Measurements from ENCODE around the gene SPTBN1. TPM values are rescaled to one million over a fixed set of nuclear protein-coding genes. Genes with fewer than 3 reads are reported as not detected.

The SPTBN1 gene
- total and polyA plus RNA-seq, 2 of the 13 experiments (the other 11 are each of a cell fraction or from before 2014, with no cell fraction given): 123 to 299 TPM

DNA sequence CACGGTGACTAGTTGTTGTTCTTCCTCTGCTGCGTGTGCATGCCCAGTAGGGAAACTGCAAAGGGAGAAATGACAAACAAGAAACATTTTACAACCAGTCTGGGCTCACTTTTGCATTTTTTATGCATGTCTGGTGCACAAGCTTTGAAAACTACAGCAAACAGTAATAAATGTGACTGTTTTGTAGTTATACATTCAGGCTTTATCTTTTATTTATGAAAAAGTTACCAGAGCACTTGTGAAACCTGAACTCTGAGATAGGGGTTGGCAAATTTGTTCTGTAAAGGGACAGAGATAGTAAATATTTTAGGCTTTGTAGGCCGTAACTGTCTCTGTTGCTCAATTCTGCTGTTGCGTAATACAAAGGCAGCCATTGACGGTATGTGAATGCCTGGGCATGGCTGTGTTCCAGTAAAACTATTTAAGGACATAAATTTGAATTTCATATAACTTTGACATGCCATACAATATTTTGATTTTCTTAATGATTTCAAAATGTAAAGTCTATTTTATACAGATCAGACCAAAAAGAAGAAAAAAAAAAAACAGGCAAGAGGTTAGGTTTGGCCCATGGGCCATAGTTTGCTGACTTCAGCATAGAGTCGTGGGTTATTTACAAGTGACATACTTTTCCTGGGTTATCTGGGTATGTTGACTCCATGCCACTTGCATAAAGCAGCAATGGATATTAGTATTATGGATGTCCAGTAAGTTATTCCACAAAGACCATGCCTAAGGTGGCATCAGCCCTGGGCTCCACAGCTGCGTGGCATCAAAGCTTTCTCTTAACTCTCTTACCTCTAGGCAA lies 213.8 kb downstream of the SPTBN1 start (continued):
- TF ChIP-seq EHMT2 (IDR thresholded peaks at IDR 0.05; ENCODE audit: borderline replicate concordance, low read depth, low read length) (peak; percentile 97), RCOR2 (CRISPR knock-in tag; IDR thresholded peaks at IDR 0.05) (peak; percentile 96), SRF (IDR thresholded peaks at IDR 0.05; ENCODE audit: low read depth, low read length) (peak; percentile 64), ZNF3 (CRISPR knock-in tag; IDR thresholded peaks at IDR 0.05) (0 out of 2 replicates have a peak, but pooled peaks have one; percentile 36), RAD51 (IDR thresholded peaks at IDR 0.05; ENCODE audit: borderline replicate concordance) (no peak), ZNF792 (CRISPR knock-in tag; IDR thresholded peaks at IDR 0.05) (peak; percentile 100), KAT8 (CRISPR knock-in tag; IDR thresholded peaks at IDR 0.05) (peak; percentile 90), ELF3 (CRISPR knock-in tag; IDR thresholded peaks at IDR 0.05) (peak; percentile 92), TEAD3 (CRISPR knock-in tag; optimal IDR thresholded peaks at IDR 0.05; ENCODE audit: borderline replicate concordance) (peak; percentile 98), ZFX (CRISPR knock-in tag; IDR thresholded peaks at IDR 0.05; ENCODE audit: low read depth) (peak; percentile 90), PHF21A (CRISPR knock-in tag; IDR thresholded peaks at IDR 0.05) (peak; percentile 98), HIVEP1 (CRISPR knock-in tag; IDR thresholded peaks at IDR 0.05) (no peak), GATA4 (IDR thresholded peaks at IDR 0.05; ENCODE audit: borderline replicate concordance, low read depth) (peak; percentile 91), YEATS2 (CRISPR knock-in tag; IDR thresholded peaks at IDR 0.05; ENCODE audit: borderline replicate concordance) (peak; percentile 81; the same call in 1 of the 2 replicates), ZNF607 (CRISPR knock-in tag; IDR thresholded peaks at IDR 0.05; ENCODE audit: borderline replicate concordance) (no peak)
- TF ChIP-seq, protein P1, sequence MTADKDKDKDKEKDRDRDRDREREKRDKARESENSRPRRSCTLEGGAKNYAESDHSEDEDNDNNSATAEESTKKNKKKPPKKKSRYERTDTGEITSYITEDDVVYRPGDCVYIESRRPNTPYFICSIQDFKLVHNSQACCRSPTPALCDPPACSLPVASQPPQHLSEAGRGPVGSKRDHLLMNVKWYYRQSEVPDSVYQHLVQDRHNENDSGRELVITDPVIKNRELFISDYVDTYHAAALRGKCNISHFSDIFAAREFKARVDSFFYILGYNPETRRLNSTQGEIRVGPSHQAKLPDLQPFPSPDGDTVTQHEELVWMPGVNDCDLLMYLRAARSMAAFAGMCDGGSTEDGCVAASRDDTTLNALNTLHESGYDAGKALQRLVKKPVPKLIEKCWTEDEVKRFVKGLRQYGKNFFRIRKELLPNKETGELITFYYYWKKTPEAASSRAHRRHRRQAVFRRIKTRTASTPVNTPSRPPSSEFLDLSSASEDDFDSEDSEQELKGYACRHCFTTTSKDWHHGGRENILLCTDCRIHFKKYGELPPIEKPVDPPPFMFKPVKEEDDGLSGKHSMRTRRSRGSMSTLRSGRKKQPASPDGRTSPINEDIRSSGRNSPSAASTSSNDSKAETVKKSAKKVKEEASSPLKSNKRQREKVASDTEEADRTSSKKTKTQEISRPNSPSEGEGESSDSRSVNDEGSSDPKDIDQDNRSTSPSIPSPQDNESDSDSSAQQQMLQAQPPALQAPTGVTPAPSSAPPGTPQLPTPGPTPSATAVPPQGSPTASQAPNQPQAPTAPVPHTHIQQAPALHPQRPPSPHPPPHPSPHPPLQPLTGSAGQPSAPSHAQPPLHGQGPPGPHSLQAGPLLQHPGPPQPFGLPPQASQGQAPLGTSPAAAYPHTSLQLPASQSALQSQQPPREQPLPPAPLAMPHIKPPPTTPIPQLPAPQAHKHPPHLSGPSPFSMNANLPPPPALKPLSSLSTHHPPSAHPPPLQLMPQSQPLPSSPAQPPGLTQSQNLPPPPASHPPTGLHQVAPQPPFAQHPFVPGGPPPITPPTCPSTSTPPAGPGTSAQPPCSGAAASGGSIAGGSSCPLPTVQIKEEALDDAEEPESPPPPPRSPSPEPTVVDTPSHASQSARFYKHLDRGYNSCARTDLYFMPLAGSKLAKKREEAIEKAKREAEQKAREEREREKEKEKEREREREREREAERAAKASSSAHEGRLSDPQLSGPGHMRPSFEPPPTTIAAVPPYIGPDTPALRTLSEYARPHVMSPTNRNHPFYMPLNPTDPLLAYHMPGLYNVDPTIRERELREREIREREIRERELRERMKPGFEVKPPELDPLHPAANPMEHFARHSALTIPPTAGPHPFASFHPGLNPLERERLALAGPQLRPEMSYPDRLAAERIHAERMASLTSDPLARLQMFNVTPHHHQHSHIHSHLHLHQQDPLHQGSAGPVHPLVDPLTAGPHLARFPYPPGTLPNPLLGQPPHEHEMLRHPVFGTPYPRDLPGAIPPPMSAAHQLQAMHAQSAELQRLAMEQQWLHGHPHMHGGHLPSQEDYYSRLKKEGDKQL (CRISPR knock-in tag; IDR thresholded peaks at IDR 0.05; ENCODE audit: low read depth): peak; percentile 90
- TF ChIP-seq, protein P2, sequence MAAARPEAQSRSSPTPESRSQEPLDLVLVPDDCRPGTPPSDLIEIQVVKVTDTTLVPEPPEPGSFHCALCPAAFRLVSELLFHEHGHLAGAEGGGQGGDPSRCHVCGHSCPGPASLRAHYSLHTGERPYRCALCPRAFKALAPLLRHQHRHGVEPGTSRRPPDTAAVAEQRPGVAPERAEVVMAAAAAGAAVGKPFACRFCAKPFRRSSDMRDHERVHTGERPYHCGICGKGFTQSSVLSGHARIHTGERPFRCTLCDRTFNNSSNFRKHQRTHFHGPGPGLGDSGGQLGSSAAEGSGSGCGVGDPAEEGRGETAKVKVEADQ (CRISPR knock-in tag; IDR thresholded peaks at IDR 0.05; ENCODE audit: borderline replicate concordance): peak; percentile 62; the same call in 1 of the 2 replicates
- TF ChIP-seq, protein P3, sequence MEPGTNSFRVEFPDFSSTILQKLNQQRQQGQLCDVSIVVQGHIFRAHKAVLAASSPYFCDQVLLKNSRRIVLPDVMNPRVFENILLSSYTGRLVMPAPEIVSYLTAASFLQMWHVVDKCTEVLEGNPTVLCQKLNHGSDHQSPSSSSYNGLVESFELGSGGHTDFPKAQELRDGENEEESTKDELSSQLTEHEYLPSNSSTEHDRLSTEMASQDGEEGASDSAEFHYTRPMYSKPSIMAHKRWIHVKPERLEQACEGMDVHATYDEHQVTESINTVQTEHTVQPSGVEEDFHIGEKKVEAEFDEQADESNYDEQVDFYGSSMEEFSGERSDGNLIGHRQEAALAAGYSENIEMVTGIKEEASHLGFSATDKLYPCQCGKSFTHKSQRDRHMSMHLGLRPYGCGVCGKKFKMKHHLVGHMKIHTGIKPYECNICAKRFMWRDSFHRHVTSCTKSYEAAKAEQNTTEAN (CRISPR knock-in tag; conservative IDR thresholded peaks at IDR 0.05): peak; percentile 93
- TF ChIP-seq, protein P4, sequence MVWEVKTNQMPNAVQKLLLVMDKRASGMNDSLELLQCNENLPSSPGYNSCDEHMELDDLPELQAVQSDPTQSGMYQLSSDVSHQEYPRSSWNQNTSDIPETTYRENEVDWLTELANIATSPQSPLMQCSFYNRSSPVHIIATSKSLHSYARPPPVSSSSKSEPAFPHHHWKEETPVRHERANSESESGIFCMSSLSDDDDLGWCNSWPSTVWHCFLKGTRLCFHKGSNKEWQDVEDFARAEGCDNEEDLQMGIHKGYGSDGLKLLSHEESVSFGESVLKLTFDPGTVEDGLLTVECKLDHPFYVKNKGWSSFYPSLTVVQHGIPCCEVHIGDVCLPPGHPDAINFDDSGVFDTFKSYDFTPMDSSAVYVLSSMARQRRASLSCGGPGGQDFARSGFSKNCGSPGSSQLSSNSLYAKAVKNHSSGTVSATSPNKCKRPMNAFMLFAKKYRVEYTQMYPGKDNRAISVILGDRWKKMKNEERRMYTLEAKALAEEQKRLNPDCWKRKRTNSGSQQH (CRISPR knock-in tag; IDR thresholded peaks at IDR 0.05; ENCODE audit: low read depth): peak; percentile 28; the same call in 1 of the 2 replicates
- TF ChIP-seq, protein P5, sequence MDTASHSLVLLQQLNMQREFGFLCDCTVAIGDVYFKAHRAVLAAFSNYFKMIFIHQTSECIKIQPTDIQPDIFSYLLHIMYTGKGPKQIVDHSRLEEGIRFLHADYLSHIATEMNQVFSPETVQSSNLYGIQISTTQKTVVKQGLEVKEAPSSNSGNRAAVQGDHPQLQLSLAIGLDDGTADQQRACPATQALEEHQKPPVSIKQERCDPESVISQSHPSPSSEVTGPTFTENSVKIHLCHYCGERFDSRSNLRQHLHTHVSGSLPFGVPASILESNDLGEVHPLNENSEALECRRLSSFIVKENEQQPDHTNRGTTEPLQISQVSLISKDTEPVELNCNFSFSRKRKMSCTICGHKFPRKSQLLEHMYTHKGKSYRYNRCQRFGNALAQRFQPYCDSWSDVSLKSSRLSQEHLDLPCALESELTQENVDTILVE (CRISPR knock-in tag; IDR thresholded peaks at IDR 0.05): peak; percentile 98
